Stimulated activated memory B cell treated with anti-CD40 and anti-IgM and Interleukin-4, amounts not matched to agents 10 μg/mL and 1 μg/mL and 100 μg/mL, for 72 hours (primary cell): ENCODE data around the gene PRDM15.
"Not testable (repeated sequence)": the region's sequence is repeated elsewhere in the genome, so short reads cannot be mapped to it uniquely, and the experiment has no call there.

Source experiments
- ATAC-seq: fragments of 150-1000 bp; cut with Tn5 transposase; 2 replicates; pipeline ENCODE4 v1.10.0; 2021
- H3K27ac Mint-ChIP-seq: one replicate; pipeline ENCODE4 v1.8.0; 2022; ENCODE audit warnings: mild to moderate bottlenecking, mixed read lengths
- H3K27me3 Mint-ChIP-seq: one replicate; pipeline ENCODE4 v1.8.0; 2022; ENCODE audit warnings: mixed read lengths
- H3K36me3 Mint-ChIP-seq: one replicate; pipeline ENCODE4 v1.8.0; 2022; ENCODE audit warnings: mixed read lengths
- H3K4me1 Mint-ChIP-seq: one replicate; pipeline ENCODE4 v1.8.0; 2022; ENCODE audit warnings: mixed read lengths
- H3K4me3 Mint-ChIP-seq: one replicate; pipeline ENCODE4 v1.8.0; 2022; ENCODE audit warnings: mild to moderate bottlenecking, moderate library complexity, mixed read lengths
- H3K9me3 Mint-ChIP-seq: one replicate; pipeline ENCODE4 v1.8.0; 2022; ENCODE audit warnings: mixed read lengths

The PRDM15 gene

DNA sequence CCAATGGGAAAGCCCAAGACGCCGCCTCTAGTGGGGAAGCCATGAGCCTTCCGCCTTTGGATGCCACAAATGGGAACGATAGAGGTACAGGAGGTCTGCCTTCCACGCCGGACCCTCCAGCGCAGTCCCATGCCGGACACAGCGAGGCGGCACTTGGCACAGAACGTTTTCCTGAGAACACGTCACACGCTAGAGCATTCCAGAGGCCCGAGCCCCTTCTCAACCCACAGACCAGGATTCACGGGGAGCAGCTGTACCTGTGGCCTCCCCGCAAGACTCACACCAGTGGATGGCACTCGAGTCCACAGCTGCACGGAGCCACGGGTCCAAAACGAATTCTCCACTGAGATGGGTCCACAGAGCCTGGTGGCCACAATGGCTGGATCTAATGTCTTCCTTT is 80.8 kb downstream of the PRDM15 start:
- ATAC-seq = no peak
- Mint-ChIP-seq H3K27ac (no peak overlapping the region), H3K9me3 (peaks cover 8% of the 10 kb centered on the region), H3K4me3 (no peak overlapping the region), H3K27me3 (peaks cover 14% of the 10 kb centered on the region), H3K4me1 (no peaks in the 10 kb centered on the region), H3K36me3 (peaks cover 44% of the 10 kb centered on the region)

DNA sequence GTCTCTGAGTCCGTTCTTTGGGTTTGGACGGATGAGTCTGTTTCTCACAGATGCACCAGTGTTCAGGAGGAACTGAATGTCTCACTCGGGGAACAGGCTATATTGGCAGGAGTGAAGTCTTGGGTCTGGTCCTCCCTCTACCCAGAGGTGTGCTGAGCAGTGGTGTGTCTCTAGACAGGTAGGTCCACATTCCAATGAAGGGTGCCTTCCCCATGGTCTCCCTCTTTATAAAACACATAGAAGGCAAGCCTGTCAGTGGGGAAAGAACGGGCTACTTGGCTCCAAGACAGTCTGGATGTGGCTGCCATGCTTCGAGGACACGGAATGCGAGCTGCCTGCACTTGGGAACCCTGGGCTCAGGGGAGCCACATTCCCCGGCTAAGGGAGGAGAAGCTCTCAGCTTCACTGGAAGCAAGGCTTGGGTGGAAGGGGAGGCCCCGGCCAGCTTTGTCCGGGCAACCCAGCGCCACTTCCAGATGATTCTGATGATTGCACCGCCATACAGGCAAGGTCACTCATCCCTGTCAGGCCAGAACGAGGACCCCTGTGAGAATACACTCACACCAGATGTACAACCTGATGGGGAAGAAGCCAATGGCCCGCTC is 82.6 kb downstream of the PRDM15 start:
- no peak for ATAC-seq
- Mint-ChIP-seq H3K4me3 (no peak overlapping the region), H3K27ac (no peak overlapping the region), H3K36me3 (peaks cover 47% of the 10 kb centered on the region), H3K27me3 (peaks cover 31% of the 10 kb centered on the region), H3K9me3 (peaks cover 16% of the 10 kb centered on the region), H3K4me1 (no peaks in the 10 kb centered on the region)

DNA sequence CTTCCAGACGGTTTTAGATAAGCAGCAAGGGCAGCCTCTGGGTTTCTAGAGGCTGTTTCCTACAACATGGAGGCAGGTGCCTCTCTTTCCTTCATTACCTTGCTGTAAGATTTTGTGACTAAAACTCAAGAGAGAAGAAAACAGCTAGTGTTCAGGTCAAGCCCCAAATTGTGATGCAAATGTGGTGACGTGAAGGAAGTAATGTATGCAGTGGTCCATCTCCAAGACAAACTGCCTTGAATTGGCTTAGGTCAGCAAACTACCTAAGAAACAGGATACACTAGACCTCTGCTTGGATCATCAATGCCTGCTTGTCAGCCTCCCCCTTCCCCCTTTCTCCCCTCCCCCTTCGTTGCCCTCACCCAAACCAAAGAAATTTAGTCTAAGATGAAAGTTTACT is 83.4 kb downstream of the PRDM15 start:
- Mint-ChIP-seq H3K4me1 (no peaks in the 10 kb centered on the region), H3K4me3 (no peak overlapping the region), H3K36me3 (peaks cover 38% of the 10 kb centered on the region), H3K9me3 (peaks cover 19% of the 10 kb centered on the region), H3K27ac (no peak overlapping the region), H3K27me3 (peaks cover 38% of the 10 kb centered on the region)
- no peak for ATAC-seq

DNA sequence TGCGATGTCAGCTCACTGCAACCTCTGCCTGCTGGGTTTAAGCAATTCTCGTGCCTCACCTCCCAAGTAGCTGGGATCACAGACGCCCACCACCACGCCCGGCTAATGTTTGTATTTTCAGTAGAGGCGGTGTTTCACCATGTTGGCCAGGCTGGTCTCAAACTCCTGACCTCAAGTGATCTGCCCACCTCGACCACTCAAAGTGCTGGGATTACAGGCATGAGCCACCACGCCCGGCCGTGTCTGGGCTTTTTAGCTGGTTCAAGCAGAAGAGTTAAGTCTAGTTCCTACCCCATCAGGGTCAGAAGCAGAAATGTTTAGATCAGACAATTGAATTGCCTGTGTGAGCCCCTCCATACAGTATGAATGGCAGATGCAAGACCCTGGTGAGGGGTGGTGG is 84.5 kb downstream of the PRDM15 start:
- peaks cover 19% of the 10 kb centered on the region for H3K9me3 Mint-ChIP-seq
- peaks cover 44% of the 10 kb centered on the region for H3K27me3 Mint-ChIP-seq
- no peak for ATAC-seq
- peaks cover 27% of the 10 kb centered on the region for H3K36me3 Mint-ChIP-seq
- no peak overlapping the region for H3K27ac Mint-ChIP-seq
- H3K4me1 Mint-ChIP-seq = no peaks in the 10 kb centered on the region
- H3K4me3 Mint-ChIP-seq = no peak overlapping the region

DNA sequence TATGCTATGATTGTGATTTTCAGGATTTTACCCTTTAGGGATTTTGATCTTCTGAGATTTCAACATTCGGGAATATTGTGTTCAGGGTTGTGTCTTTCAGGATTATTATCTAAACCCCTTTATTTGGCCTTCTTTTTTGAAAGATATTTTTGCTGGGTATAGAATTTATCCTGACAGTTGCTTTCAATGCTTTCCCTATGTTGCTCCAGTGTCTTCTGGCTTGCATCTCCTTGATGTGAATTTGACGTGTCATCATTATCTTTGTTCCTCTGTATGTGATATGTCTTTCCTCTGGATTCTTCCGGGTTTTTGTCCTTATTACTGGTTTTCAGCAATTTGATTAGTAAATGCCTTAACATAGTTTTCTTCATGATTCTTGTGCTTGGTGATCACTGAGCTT is 86.4 kb downstream of the PRDM15 start:
- H3K36me3 Mint-ChIP-seq = peaks cover 13% of the 10 kb centered on the region
- no peak for ATAC-seq
- H3K27me3 Mint-ChIP-seq = peaks cover 51% of the 10 kb centered on the region
- H3K9me3 Mint-ChIP-seq = peaks cover 19% of the 10 kb centered on the region
- H3K4me3 Mint-ChIP-seq = no peak overlapping the region
- no peaks in the 10 kb centered on the region for H3K4me1 Mint-ChIP-seq
- H3K27ac Mint-ChIP-seq = no peak overlapping the region

DNA sequence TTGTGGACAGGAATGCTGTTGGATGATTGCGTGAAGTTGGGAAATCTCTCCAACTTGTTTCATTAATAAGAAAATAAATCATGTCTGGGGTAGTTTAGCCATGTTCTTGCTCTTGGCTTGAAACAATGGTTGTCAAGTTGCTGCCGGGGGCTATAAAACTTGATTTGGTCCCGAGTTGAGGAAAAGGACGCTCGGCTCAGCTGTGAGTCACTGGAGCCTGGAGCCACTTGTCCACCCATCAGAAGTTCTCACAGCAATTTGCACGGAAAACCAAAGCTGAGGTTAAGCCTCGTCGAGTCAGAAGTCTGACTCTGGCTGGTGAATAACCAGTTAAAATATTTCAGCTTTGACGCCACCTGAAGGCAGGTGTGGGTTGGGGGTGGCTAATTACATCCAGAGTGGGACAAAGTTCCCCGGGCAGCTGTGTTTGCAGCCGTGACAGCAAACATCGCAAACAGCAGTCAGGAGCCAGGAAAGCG is 92.6 kb downstream of the PRDM15 start:
- H3K27ac Mint-ChIP-seq = no peak overlapping the region
- no peaks in the 10 kb centered on the region for H3K4me1 Mint-ChIP-seq

DNA sequence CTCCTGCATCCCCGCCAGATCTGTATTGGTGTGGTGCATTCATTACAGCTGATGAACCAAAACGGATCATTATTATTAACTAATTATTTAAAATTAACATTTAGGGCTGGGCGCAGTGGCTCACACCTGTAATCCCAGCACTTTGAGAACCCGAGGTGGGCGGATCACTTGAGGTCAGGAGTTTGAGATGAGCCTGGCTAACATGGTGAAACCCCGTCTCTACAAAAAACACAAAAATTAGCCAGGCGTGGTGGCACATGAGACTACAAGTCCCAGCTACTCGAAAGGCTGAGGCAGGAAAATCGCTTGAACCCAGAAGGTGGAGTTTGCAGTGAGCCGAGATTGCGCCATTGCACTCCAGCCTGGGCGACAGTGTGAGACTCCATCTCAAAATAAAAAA is 93.9 kb downstream of the PRDM15 start:
- peaks cover 61% of the 10 kb centered on the region for H3K27me3 Mint-ChIP-seq
- H3K36me3 Mint-ChIP-seq, H3K4me3 Mint-ChIP-seq, H3K9me3 Mint-ChIP-seq, H3K27ac Mint-ChIP-seq, H3K4me1 Mint-ChIP-seq, ATAC-seq: not testable (repeated sequence)

More for the DNA sequence above, 92.6 kb downstream of the PRDM15 start:
- peaks cover 3% of the 10 kb centered on the region for H3K9me3 Mint-ChIP-seq
- H3K4me3 Mint-ChIP-seq = no peak overlapping the region
- H3K27me3 Mint-ChIP-seq = peaks cover 59% of the 10 kb centered on the region
- ATAC-seq = no peak
- H3K36me3 Mint-ChIP-seq = no peaks in the 10 kb centered on the region

DNA sequence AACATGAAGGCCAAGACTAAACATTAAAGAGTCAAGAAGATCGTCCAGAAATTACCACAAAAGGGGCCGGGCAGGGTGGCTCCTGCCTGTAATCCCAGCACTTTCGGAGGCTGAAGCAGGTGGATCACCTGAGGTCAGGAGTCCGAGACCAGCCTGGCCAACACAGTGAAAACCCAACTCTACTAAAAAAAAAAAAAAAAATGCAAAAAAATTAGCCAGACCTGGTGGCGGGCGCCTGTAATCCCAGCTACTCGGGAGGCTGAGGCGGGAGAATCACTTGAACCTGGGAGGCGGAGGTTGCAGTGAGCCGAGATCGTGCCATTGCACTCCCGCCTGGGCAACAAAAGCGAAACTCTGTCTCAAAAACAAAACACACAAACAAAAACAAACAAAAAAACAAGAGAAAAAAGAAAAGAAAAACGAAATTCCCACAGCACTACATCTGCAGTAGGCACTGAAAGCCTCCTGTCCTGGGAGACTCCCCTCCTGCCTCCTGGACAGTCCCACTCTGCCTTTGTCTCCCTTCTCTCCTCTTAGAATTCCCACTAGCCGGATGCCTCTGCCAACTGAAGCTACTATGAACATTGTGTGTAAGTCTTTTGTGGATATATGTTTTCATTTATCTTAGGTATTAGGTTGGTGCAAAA is 94.6 kb downstream of the PRDM15 start:
- peaks cover 3% of the 10 kb centered on the region for H3K9me3 Mint-ChIP-seq

DNA sequence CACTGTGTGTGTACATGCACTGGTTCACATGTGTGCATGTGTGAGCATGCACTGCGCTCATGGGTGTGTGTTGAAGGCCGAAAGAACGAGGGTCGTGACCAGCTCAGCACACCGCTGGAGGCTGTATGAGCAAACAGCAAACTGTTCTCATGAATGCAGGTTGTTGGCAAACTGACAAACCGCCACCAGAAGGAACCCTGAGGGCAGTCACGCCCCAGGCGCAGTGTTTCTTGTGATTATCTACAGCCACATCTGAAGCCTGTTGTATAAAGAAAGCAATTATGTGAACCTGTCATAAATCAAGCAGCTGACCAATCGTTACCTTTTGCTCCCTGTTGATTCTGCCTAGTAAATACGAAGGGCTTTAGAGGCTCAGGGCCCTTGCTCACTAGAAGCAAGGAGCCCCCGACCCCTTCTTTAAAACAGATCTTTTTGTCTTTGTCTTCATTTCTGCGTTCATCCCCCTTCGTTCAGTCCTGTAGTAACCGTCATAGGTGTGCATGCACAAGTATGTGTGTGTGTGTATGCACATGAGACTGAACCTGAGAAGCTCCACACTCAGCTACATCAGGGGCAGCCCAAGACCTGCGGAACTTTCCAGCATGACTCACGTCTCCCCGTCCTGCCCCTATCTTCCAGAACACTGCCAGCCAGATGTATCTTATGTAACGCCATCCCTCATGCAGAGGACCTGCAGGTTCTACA is 95.5 kb downstream of the PRDM15 start:
- peak; percentile 16 for ATAC-seq
- H3K4me1 Mint-ChIP-seq = peaks cover 7% of the 10 kb centered on the region
- H3K27ac Mint-ChIP-seq = no peak overlapping the region
- peaks cover 3% of the 10 kb centered on the region for H3K9me3 Mint-ChIP-seq
- peaks cover 64% of the 10 kb centered on the region for H3K27me3 Mint-ChIP-seq
- H3K4me3 Mint-ChIP-seq = no peak overlapping the region
- no peaks in the 10 kb centered on the region for H3K36me3 Mint-ChIP-seq

More for the DNA sequence above, 94.6 kb downstream of the PRDM15 start:
- Mint-ChIP-seq H3K36me3 (no peaks in the 10 kb centered on the region), H3K4me1 (peaks cover 7% of the 10 kb centered on the region), H3K4me3 (no peak overlapping the region), H3K27ac (no peak overlapping the region), H3K27me3 (peaks cover 61% of the 10 kb centered on the region)
- ATAC-seq = no peak

DNA sequence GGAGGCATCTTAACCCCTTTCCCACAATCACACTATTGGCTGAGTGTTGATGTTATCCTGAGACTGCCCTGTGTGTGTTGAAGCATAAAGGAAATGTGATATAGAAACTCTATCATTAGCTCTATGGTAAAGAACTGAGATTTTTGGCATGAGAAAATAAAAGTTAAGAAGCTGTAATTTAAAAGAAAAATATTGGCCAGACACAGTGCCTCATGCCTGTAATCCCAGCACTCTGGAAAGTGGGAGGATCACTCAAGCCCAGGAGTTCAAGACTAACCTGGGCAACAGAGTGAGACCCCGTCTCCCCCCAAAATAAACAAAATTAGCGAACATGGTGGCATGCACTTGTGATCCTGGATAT is 98.1 kb downstream of the PRDM15 start:
- Mint-ChIP-seq H3K4me3 (no peak overlapping the region), H3K27ac (no peak overlapping the region), H3K36me3 (no peaks in the 10 kb centered on the region), H3K9me3 (peaks cover 3% of the 10 kb centered on the region), H3K4me1 (peaks cover 7% of the 10 kb centered on the region), H3K27me3 (peaks cover 74% of the 10 kb centered on the region)
- no peak for ATAC-seq

DNA sequence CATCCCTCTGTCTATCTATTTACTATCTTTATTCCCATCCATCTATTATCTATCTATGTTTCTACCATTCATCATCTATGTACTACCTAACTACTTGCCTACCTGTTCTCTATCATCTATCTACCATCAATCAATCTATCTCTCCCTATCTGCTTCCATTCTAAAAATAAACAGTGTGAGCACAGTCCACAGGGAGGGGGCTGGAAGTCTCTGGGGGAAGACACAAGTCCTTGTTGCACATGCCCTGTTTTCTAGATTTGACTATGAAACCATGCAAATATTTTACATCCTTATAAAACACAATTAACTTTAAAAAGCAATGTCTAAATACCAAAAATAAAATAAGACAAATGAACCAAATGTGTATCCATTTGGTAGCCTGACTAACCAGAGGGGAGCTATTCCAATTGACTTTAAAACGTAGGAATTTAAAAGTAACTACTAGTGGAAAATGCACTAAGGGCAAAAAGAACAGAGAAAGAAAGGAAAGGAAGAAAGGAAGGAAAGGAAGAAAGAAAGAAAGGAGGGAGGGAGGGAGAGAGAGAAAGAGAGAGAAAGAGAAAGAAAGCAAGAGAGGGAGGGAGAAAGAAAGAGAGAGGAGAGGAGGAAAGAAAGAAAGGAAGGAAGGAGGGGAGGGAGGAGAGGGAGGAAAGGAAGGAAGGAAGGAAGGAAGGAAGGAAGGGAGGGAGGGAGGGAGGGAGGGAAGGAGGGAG is 98.7 kb downstream of the PRDM15 start:
- peaks cover 7% of the 10 kb centered on the region for H3K4me1 Mint-ChIP-seq
- H3K9me3 Mint-ChIP-seq = peaks cover 3% of the 10 kb centered on the region
- H3K36me3 Mint-ChIP-seq = no peaks in the 10 kb centered on the region
- H3K27ac Mint-ChIP-seq = no peak overlapping the region
- H3K27me3 Mint-ChIP-seq = peaks cover 74% of the 10 kb centered on the region
- ATAC-seq = no peak
- H3K4me3 Mint-ChIP-seq = no peak overlapping the region

DNA sequence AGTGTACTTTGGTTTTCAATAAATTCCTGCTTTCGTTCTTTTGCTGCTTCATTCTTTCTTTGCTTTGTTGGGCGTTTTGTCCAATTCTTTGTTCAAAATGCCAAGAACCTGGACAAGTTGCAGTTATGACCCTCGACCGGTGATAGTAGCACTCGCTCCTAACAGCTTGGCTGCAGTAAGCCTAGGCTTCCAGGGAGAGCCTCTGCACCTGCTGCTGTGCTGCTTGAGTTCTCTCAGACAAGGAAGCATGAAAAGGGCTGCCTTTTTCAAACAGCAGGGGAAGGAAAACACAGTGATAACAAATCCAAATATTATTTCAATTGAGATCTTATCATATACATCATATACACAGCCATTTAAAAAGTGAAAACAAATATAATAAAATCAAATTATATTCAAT is 99.5 kb downstream of the PRDM15 start:
- Mint-ChIP-seq H3K27me3 (peaks cover 74% of the 10 kb centered on the region), H3K4me3 (no peak overlapping the region), H3K9me3 (peaks cover 3% of the 10 kb centered on the region), H3K4me1 (peaks cover 7% of the 10 kb centered on the region), H3K27ac (no peak overlapping the region), H3K36me3 (no peaks in the 10 kb centered on the region)
- ATAC-seq = no peak

DNA sequence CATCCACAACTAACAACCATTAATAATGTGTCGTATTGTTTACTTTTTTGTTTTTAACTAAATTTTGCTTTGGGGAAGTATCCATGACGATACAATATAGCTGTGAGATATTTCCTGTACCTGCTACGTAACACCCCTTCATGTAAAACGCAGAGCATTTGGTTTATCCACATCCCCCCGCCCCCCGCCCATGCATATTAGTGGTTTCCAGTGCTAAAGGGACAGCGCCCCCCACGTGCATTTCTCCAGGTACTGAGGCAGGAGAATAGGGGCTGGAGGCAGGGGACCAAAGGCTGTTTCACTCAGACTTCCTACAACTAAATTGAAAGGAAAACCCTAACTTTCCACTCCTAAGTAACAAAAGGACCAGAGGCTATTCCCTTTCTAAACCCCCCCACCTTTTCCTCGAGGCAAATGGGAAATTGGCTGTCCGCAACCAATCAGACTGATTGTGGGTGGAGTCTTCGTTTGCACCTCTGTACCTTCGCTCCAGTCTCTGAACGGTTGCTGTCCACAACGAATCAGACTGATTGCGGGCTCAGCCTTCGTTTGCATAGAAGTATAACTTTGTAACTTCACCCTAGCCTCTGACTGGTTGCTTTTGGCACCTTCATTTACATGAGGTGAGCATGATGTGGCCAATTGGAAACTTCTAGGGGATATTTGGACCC is 100.1 kb downstream of the PRDM15 start:
- peaks cover 3% of the 10 kb centered on the region for H3K9me3 Mint-ChIP-seq
- no peak for ATAC-seq
- no peak overlapping the region for H3K27ac Mint-ChIP-seq
- peaks cover 7% of the 10 kb centered on the region for H3K4me1 Mint-ChIP-seq
- no peaks in the 10 kb centered on the region for H3K36me3 Mint-ChIP-seq
- no peak overlapping the region for H3K4me3 Mint-ChIP-seq
- H3K27me3 Mint-ChIP-seq = peaks cover 74% of the 10 kb centered on the region

DNA sequence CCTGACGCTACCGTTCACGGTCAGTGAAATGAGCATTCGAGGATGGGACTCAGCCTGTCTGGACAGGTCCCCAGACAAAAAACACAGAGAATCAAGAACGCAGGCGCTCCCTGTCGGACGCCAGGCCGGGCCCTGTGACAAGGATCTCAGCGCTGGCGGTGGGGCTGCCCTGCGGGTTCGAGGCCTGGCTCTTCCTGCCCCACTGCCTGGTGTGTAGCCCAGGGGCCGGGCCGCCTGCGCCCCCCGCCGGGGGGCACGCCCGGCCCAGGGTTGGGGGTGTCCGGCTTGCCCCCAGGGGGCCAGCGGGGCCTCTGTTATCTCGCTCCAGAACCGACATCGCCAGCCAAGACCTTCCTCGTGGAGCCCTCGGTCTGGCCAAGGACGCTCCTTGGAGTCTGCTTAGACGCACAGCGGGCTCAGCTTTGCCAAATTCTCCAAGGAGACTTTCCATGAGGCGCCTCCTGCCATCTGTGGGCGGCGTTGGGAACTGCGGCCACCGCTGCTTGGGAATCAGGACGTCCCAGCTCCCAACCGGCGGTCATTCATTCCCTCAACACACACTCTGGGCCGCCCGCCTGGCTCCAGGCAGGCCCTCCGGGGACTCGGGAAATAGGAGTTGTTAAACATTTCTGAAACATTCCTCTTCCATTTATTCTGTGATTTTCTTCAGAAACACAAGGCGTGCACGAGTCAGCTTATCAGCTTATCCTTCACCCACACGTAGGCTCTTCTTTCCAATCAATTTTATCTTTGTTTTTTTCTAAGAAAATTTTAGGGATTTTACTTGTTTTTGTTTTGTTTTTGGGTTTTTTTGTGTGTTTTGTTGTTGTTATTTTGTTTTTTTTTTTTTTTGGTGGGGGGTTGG is 101.0 kb downstream of the PRDM15 start:
- ATAC-seq = peak; percentile 49
- H3K4me1 Mint-ChIP-seq = peaks cover 7% of the 10 kb centered on the region
- peaks cover 72% of the 10 kb centered on the region for H3K27me3 Mint-ChIP-seq
- peaks cover 3% of the 10 kb centered on the region for H3K9me3 Mint-ChIP-seq
- H3K27ac Mint-ChIP-seq = no peak overlapping the region
- no peaks in the 10 kb centered on the region for H3K36me3 Mint-ChIP-seq
- no peak overlapping the region for H3K4me3 Mint-ChIP-seq
